ENCODE results near the gene PIK3C2G.
"Not testable (repeated sequence)": the region's sequence is repeated elsewhere in the genome, so short reads cannot be mapped to it uniquely, and the experiment has no call there.

Gene PIK3C2G

DNA sequence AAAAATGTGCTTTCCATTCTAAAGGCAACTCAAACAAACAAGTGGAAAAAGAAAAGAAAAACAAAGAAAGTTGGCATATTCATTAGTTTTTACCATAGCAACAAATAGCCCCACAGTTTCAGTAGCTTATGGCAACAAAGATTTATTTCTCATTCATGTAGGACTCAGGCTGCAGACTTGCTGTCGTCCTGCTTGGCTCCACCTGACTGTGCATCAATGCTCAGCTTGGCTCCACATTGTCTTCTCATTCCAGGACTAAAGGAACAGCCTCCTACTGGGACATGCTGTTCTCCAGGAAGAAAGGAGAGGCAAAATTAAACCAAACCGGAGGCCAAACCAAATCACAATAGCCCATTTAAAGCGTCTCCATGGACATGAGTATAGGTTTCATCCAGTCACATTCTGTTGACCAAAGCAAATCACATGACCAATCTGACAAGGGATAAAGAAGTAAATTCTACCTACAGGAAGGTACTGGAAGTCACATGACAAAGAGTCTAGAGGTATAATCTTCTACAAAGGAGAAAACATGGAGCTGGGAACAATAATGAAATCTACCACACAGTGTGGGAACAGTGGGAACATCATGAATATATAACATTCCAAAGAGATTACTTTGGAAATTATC is 222.5 kb downstream of the PIK3C2G start:
- DNase-seq = no peak

DNA sequence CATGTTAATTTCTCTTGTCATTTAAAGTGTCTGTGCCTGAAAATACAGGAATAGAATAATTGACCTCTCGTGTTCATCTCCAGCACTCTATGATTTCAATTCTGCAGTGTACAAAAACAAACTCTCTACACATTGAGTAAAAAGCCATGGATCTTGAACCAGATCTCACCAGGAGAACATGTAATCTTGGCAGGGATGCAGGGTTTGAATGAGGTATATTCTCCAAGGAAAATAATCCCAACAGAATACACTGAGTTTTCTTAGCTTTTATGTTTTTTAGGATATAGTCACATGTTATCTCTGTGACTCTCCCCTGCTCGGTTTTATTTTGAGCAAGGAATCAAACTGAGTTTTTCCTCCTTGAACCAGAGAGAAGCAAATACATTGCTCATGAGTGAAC is 224.7 kb downstream of the PIK3C2G start:
- no peak for DNase-seq

DNA sequence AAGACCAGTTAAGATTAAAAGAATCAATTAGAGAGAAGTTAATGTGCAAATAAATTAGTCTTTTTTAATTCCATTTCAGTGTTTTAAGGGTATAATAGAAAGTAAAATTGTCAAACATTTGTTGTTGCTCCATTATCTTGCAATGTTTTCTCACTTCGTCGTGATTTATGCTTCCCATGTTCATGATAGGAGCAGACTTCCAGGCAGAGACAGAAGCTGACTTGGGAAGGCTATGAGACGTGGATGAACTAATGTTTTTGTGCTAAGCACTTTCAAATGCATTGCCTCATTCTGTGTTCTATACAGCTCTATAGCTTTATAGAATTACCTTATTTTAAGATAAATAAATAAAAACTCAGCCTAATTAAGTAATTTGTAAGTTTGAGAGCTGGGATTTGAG is 226.2 kb downstream of the PIK3C2G start:
- no peak for DNase-seq

DNA sequence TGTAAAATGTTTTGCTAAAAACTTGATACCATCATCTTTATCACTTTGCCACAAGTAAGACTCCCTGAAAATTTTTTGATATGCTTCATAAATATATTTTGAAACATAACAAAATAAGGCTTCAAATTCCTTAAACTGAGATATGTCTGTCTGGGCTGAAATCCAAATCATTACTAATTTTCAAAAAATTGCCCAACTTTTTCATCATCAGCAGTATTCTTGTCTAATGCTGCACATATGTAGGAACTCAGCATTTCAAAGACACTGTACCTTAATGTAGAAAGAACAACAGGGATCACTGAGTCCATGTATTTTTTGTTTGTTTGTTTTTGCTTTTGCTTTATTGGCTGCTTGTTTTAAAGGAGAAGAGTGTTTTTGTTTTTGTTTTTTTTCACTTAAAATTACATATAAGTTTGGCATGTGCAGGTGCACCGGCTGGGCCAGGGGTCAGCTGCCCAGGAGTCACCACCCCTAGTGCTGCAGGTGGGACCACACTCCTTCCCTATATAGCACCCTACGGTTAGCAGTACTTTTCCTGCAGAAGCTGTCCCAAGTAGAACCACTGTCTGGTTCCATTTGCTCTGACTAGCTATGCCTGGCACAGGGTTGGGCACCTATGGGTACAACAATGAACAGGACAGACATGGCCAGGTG is 231.2 kb downstream of the PIK3C2G start:
- no peak for DNase-seq

DNA sequence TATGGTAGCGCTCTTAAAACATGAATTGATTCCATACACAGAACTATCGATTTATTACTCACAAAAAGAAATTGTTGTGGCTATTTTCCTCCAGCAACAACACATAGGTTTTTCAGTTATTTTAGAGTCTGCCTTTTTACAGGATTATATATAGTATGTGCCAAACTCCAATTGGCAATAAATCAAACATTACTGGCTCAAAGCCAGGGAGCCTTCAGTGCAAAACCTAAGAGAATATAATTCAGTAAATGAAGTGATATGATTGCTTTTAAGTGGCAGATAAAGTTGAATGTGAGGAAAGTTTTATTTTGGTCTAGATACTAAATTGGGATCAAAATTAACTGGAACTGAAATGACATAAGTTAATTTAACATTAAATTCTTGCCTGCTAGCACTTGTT is 234.8 kb downstream of the PIK3C2G start:
- DNase-seq = no peak

DNA sequence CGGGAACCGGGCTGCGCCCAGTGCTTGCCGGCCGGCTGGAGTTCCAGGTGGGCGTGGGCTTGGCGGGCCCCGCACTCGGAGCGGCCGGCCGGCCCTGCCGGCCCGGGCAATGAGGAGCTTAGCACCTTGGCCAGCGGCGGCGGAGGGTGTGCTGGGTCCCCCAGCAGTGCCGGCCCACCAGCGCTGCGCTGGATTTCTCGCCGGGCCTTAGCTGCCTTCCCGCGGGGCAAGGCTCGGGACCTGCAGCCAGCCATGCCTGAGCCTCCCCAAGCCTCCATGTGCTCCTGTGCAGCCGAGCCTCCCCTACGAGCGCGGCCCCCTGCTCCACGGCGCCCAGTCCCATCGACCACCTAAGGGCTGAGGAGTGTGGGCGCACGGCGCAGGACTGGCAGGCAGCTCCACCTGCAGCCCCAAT is 238.8 kb downstream of the PIK3C2G start:
- not testable (repeated sequence) for DNase-seq

DNA sequence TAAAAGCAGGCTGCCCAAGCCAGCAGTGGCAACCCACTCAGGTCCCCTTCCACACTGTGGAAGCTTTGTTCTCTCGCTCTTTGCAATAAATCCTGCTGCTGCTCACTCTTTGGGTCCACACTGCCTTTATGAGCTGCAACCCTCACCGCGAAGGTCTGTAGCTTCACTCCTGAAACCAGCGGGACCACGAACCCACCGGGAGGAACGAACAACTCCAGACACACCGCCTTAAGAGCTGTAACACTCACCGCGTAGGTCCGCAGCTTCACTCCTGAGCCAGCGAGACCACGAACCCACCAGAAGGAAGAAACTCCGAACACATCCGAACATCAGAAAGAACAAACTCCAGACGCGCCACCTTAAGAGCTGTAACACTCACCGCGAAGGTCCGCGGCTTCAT is 239.4 kb downstream of the PIK3C2G start:
- DNase-seq = not testable (repeated sequence)

DNA sequence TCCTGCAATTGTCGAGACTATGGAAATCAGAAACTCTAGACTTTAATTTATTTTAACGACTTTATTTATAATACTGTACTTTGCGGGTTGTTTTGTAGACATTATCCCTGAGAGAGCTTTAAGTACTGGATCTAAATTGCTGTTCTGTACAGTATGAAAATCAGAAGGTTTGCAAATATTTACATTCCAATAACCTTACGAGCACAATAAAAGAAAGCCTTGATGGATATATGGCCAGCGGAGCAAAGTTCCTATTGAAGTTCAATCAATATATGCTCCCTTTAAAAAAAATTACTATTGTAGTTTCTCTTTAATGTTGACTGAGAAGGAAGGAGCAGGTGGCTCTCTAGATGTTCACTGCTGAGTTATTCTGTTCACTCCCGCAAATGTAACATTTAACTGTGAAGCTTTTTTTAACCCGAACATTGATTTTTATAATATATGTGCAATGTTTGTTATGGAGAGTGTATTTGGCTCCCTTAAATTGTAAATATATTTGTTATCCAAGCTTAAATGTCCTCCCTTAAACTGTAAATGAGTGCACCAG is 241.2 kb downstream of the PIK3C2G start:
- DNase-seq = peak; percentile 93

DNA sequence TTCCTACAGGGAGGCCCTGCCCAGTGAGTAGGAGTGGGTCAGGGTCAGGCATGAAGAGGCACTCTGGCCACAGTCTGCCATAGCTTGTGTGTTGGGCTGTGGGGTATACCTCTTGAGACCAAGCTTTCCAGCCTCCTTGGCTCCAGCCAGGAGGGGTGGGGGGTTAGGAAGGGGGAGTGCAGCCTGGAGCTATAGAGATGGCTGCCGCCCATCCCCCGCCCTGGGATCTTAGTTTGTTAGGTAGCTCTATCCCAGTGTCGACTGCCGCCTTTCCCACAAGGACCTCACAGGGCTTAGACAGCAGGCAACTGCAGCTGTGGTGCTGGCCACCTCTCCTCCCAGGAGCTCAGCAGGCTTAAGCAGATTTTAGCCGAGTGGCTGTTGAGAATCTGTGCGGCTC is 260.1 kb downstream of the PIK3C2G start:
- DNase-seq = no peak

DNA sequence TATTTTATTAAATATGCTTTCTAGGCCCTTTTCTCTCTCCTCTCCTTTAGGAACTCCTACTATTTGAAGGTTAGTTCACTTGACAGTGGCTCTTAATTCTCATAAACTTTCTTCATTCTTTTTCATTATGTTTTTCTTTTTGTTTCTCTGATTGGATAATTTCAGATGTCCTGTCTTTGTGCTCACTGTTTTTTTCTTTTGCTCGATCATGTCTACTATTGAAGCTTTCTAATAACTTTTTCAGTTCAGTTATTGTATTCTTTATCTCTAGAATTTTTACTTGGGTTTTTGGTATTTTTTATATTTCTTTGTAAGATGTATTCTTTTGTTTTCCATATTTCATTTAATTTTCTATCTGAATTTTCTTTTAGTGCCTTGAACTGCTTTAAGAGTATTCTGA is 261.5 kb downstream of the PIK3C2G start:
- no peak for DNase-seq

DNA sequence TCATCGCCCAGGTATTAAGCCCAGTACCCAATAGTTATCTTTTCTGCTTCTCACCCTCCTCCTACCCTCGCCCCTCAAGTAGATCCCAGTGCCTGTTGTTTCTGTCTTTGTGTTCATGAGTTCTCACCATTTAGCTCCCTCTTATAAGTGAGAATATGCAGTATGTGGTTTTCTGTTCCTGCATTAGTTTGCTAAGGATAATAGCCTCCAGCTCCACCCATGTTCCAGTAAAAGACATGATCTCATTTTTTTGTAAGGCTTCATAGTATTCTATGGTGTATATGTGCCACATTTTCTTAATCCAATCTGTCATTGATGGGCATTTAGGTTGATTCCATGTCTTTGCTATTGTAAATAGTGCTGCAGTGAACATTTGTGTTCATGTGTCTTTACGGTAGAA is 281.2 kb downstream of the PIK3C2G start:
- DNase-seq = not testable (repeated sequence)

DNA sequence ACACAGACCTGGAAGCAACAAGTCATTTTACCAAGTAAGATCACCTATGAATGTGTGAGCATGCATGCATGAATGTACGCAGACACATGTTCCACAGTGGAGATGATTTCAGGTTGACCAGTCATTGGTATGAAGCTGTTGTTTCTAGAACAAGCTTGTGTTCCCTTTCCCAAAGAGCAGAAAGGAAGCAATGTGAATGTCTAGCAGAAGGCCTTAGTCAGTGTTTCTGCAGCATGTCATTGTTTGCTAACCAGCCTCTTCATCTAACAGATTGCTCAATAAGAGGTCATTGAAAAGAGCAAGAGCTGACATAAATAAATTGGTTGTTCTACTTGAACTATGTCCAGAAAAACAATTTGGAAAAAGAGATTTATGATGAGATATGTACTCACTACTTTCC is 285.1 kb downstream of the PIK3C2G start:
- no peak for DNase-seq

DNA sequence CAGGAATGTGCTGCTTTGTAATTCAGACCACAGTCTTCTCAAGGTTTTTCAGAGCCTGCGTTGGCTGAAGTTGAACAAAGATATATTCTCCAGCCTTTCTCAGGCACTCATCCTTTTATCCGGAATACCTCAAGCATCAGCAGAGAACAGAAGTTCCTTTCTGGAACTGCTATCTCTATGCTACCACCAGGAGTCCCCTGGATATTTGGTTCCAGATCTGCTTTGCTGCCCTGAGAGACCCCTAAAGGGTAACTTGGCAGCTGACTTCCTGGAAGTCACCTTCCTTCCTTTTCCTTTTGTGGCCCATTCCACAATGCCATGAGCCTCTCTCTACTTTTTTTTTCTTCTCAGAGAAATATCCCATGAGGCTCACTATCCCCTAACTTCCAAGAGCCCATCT is 288.3 kb downstream of the PIK3C2G start:
- DNase-seq = no peak

DNA sequence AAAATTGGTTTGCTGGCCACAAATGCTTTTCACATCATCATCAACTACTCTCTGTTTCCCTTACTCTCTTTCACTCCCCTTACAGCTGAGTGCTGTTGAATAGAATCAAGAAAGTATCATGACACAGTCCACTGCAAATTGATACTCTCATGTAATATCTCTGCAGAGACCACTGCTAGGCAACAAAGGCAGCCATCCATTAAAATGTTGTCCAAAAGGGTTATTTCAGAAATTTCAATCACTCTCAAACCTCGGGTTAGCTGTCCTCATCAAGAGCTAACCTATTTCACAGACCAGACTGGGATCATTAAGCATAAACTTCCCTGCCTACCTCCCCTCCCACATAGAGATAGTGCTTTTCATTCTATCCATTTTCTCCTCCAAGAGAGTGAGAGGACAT is 289.8 kb downstream of the PIK3C2G start:
- DNase-seq = no peak

DNA sequence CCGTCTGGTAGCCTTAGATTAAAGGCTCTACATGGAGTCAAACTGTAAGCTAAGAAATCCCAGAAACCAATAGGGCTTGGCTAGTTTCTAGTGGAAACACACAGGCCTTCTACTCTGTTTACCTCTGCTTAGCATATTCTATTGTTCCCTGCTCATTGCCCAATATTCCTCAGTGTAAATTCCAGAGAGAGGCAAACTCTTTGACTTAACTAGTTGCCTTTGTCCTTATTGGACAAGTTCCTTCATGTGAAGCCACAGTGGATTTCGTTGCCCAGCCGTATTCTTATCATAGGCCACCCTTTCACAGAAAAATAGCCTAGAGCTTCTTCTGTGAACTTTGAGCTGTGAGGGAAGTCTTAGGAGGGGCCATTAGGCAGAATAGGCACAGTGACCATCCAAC is 290.4 kb downstream of the PIK3C2G start:
- no peak for DNase-seq

DNA sequence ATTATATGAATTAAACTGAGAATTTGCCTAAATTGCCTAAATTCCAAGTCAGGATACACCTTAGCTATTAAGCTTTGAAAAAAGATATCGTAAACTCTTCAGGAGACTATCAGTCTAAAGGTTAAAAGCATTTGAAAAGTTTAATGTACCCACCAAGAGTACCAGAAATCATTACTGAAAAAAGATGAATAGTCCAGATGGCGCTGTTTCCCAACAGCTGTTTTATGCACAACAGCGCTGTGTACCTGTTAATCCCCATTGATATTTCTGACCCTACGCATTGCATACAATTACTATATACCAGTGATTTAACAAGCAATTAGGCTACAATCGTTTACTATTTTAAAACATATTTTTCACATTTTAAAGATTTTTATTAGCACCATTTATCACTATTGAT is 291.5 kb downstream of the PIK3C2G start:
- peak; percentile 3 for DNase-seq

DNA sequence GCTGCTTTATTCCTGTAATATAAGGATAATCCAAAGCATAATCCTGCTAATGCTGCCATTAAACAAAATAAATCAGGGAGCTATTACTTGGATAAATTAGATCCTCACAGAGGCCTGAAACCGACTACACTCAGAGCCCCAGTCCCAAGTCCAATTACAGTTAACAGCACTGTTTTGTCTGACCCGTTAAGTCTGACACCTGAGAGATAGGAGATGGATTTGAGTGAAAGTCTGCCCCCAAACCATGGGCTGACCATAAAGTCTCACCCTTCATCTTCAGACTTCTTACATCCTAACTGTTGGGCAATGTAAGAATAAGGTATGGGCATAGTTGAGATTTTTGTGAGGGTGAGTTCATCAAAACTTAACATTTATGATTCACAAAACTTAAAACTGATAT is 294.8 kb downstream of the PIK3C2G start:
- DNase-seq = no peak

DNA sequence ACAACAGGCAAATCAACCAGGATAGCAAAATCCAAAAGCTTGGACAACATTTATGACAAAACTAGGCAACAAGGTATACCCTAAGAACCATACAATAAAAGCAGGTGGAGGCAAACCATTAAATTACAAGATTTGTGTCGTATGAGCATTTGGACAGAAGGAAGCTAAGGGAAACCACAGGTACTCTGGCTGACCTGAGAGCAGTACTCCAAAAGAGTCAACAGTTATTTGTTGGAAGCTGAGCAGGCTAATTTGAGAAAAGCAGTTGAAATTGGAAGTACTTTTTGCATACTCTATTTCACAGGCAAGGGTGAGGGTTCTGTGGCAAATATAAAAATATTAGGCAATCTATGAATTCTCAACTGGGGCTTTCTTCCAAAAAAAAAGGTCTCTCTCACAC is 297.9 kb downstream of the PIK3C2G start:
- no peak for DNase-seq

DNA sequence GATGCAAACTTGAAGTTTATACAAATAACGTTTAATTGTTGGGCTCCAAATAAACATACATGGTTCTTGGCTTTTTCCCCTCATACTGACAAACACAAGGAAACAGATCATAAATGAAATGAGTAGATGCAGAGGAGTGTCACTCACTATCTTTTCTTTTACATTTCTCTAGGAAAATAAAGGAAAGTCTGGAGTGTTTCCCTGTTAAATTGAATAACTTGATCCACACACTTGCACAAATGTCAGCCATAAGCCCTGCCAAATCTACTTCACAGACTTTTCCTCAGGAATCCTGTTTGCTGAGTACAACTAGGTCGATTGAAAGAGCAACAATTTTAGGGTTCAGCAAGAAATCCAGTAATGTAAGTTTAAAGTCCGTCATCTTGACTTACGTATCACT is 301.2 kb downstream of the PIK3C2G start:
- DNase-seq = no peak

DNA sequence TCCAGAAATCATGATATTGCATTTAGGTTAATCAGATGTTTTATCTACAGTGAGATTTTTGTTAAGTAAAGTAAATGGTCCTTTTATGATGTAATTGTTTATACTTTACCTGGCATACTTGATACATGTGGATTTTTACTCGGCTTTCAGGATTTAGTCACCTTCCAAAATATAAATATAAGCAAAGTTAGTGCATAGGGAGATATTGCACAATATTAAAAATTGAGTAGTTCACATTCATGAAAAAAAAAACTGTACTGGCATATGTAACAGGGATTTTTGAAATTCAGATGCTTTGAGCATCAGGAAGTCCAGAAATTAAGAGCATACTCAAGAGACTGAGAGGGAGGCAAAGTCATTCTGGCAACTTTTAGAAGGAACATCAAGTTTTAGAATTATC is 303.0 kb downstream of the PIK3C2G start:
- DNase-seq = no peak

DNA sequence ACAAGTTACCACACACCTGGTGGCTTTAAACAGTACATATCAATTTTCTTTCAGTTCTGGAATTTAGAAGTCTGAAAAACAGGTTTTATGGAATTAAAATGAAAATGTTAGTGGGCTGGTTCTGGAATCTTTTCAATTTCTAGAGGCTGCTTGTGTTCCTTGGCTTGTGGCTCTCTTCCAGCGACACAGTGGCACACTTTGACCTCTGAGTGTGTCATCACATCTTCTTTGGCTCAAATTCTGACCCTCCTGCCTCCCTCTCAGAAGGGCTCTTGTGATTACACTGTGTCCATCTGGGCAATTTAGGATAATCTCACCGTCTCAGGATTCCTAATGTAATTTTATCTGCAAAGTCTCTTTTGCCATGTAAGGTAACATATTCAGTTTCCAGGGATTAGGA is 306.5 kb downstream of the PIK3C2G start:
- no peak for DNase-seq

DNA sequence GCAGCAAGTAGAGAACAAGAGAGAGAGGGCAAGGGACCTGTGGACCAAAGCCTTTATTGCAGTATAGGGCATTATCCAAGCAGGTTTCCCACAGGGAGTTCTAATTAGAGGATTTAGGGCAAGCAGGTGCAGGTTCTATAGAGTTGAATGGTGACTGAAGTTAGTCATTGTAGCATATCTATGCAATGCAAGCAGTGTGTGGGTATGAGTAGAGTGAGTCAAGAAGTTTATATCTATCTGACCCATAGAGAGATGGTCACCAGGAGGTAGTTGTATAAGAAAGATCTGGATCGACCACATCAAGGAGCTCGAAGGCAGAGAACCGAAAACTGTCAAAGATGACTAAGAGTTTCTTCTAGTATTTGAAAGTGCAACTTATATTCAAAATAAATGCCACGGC is 309.2 kb downstream of the PIK3C2G start:
- DNase-seq = no peak

DNA sequence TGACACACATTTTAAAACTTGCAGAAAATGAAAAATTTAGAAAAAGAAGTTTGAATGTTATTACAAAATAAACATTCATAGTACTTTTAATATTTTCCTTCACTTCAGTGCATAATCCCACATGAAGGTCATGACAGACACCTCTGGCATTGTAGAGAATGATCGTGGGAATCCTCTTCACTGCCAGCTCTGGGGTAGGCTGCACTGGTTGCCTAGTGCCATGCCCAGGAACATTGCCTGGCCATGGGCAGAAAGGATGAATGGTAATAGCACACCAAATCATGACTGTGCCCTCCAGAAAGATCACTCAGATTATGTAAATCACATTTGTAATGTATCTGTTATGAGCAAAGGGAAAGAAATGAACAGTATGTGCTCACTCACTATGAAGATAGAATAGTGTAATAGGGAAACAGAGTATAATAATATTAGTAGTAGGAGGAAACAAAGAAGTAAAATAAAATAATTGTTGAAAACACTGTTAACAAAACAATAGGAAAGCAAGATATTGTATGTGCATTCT is 314.8 kb downstream of the PIK3C2G start:
- no peak for DNase-seq

DNA sequence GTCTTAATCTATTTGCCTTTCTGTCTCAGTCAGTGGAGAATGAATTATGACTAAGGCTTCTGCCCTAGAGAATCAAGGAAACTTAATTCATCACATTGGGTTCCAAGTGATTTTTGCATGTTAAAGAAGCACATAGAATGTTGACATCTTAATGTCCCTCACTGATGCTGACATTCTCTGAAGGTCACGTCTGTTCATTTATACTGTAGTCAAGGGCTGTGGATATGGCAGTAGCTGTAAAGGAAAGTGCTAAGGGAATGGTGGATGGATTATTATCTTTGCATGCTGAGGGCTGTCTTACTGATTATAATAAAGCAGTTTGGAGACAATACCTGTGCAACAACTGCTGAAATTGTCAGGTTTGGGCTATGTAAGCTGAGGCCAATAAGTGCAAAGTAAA is 315.3 kb downstream of the PIK3C2G start:
- no peak for DNase-seq

DNA sequence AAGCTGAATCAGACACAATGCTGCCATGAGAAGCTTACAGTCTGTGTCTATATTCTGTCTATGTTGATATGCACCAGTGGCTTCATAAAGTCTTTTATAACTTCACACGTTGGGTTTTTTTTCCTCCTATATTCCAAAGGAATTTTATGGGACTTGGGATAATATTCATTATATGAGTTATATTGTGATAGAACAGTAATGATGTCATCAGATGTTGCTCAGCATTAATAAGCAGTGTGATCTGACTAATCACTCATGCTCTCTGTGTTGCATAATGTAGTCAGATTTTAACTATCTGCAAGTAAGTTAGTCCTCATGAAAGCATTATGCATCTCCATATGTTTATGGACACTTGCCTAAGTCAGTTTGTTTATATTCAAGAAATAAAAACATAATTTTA is 316.9 kb downstream of the PIK3C2G start:
- no peak for DNase-seq
